CD4-positive, alpha-beta T cell treated with Interleukin-6 at 100 ng/mL for 8 hours (primary cell): ENCODE data around the gene CHAT.

ENCODE experiments used
- DNase-seq: peaks from one replicate; pipeline ENCODE4 v3.0.0-alpha.2; 2020; ENCODE audit warnings: mixed read lengths, low spot score

Gene CHAT

GRCh38 chr10:49597426-49598163, 16.2 kb upstream of the CHAT start:
- DNase-seq: no peak

- no peak for DNase-seq
Measured at GRCh38 chr10:49598164-49598856, 15.5 kb upstream of the CHAT start.

- no peak for DNase-seq
Measured at GRCh38 chr10:49598986-49599385, 14.9 kb upstream of the CHAT start.

GRCh38 chr10:49599546-49599945, 14.3 kb upstream of the CHAT start:
- DNase-seq: no peak

GRCh38 chr10:49600046-49600445, 13.8 kb upstream of the CHAT start:
- no peak for DNase-seq

GRCh38 chr10:49600781-49601400, 12.9 kb upstream of the CHAT start:
- DNase-seq: no peak

- no peak for DNase-seq
Measured at GRCh38 chr10:49601857-49602256, 12.0 kb upstream of the CHAT start.

- DNase-seq: no peak
Measured at GRCh38 chr10:49602380-49603023, 11.3 kb upstream of the CHAT start.

- DNase-seq: no peak
Measured at GRCh38 chr10:49605216-49605938, 8.5 kb upstream of the CHAT start.

GRCh38 chr10:49605939-49606509, 7.8 kb upstream of the CHAT start:
- DNase-seq: no peak

GRCh38 chr10:49606981-49607535, 6.8 kb upstream of the CHAT start:
- peak; percentile 39 for DNase-seq

- DNase-seq: no peak
Measured at GRCh38 chr10:49608166-49609005, 5.5 kb upstream of the CHAT start.

GRCh38 chr10:49609006-49609282, 4.9 kb upstream of the CHAT start:
- no peak for DNase-seq

- no peak for DNase-seq
Measured at GRCh38 chr10:49609283-49610113, 4.3 kb upstream of the CHAT start.

GRCh38 chr10:49610114-49610457, 3.8 kb upstream of the CHAT start, which contains the start of gene SLC18A3:
Gene SLC18A3, plus strand, starts transcription at chr10:49610310. Its CDS starts 431 bp downstream, at chr10:49610741.
- DNase-seq: no peak

GRCh38 chr10:49610458-49611165, 3.2 kb upstream of the CHAT start:
- DNase-seq: no peak

GRCh38 chr10:49611166-49611815, 2.5 kb upstream of the CHAT start:
- no peak for DNase-seq

GRCh38 chr10:49611816-49612512, 1.9 kb upstream of the CHAT start:
- no peak for DNase-seq
